NCI-H510A treated with DMSO at 0.1 percent for 48 hours (cell line): Measurements from ENCODE around the gene KRT72.

Source experiments
- DNase-seq: peaks from one replicate; lab custom pipeline; 2025; lab: John Stamatoyannopoulos, UW

Gene KRT72

GRCh38 chr12:52541709-52542108 is 59.6 kb downstream of the KRT72 start:
- no peak for DNase-seq

GRCh38 chr12:52540531-52540930 is 60.7 kb downstream of the KRT72 start:
- DNase-seq, result no peak

- DNase-seq, result peak; percentile 18
These were observed 61.5 kb downstream of the KRT72 start for GRCh38 chr12:52539821-52540173.

- DNase-seq, result peak; percentile 68
These were observed 62.0 kb downstream of the KRT72 start for GRCh38 chr12:52539083-52539820.

- no peak for DNase-seq
These were observed 64.2 kb downstream of the KRT72 start for GRCh38 chr12:52537101-52537500.
